WTC11 (cell line): ENCODE measurements around the gene ZNF425. TPM values are rescaled to one million over a fixed set of nuclear protein-coding genes. Genes with fewer than 3 reads are reported as not detected.
"Not testable (repeated sequence)": the region's sequence is repeated elsewhere in the genome, so short reads cannot be mapped to it uniquely, and the experiment has no call there.

Experiments used
- ATAC-seq: fragments of 200-7000 bp; cut with Tn5 transposase; 2 replicates; pipeline ENCODE4 v1.10.0; 2021; ENCODE audit warnings: mild to moderate bottlenecking, moderate library complexity
- CTCF ChIA-PET: fragments of 300-600 bp; sonication (Branson Sonifier 250); formaldehyde crosslinking; loops from one replicate; lab custom pipeline; 2021; ENCODE audit warnings: antibody characterized with exemption; lab: Charles Lee
- POLR2A ChIA-PET: fragments of 350-600 bp; sonication (Branson Sonifier 250); formaldehyde crosslinking; loops from one replicate; lab custom pipeline; 2021; ENCODE audit warnings: antibody characterized with exemption; lab: Charles Lee
- DNase-seq: peaks from one replicate; pipeline ENCODE4 v3.0.0; 2021; ENCODE audit warnings: low spot score
- H3K27ac Mint-ChIP-seq: 2 replicates; pipeline ENCODE4 v1.8.0; 2021; ENCODE audit warnings: mixed read lengths
- H3K27me3 Mint-ChIP-seq: 2 replicates; pipeline ENCODE4 v1.8.0; 2021; ENCODE audit warnings: low read depth, mild to moderate bottlenecking, moderate library complexity, mixed read lengths
- H3K36me3 Mint-ChIP-seq: 2 replicates; pipeline ENCODE4 v1.8.0; 2021; ENCODE audit warnings: mixed read lengths
- H3K4me1 Mint-ChIP-seq: 2 replicates; pipeline ENCODE4 v1.8.0; 2022; ENCODE audit warnings: mixed read lengths
- H3K4me3 Mint-ChIP-seq: 2 replicates; pipeline ENCODE4 v1.8.0; 2021; ENCODE audit warnings: mild to moderate bottlenecking, moderate library complexity, mixed read lengths
- H3K9me3 Mint-ChIP-seq: 2 replicates; pipeline ENCODE4 v1.8.0; 2021; ENCODE audit warnings: mixed read lengths
- CBFB ChIP-seq: sonication (generic); formaldehyde crosslinking; IDR thresholded peaks from 2 replicates; pipeline ENCODE4 v1.8.1; 2022; ENCODE audit warnings: mild to moderate bottlenecking, low read depth, missing genetic modification reagents
- GRHL2 ChIP-seq: fragments of 250-450 bp; sonication (Bioruptor Pico); IDR thresholded peaks from 2 replicates; pipeline ENCODE4 v1.8.0; 2022; ENCODE audit warnings: mild to moderate bottlenecking, moderate library complexity; ENCODE audit not compliant: insufficient replicate concordance, severe bottlenecking
- KAT7 ChIP-seq: sonication (generic); formaldehyde crosslinking; IDR thresholded peaks from 2 replicates; pipeline ENCODE4 v1.8.1; 2023; ENCODE audit warnings: missing genetic modification reagents, mild to moderate bottlenecking, borderline replicate concordance
- PRRX2 ChIP-seq: fragments of 250-450 bp; sonication (Bioruptor Pico); IDR thresholded peaks from 2 replicates; pipeline ENCODE4 v1.8.0; 2021; ENCODE audit warnings: mild to moderate bottlenecking
- ZNF138 ChIP-seq: sonication (generic); formaldehyde crosslinking; conservative IDR thresholded peaks from 2 replicates; pipeline ENCODE4 v1.8.1; 2022; ENCODE audit warnings: mild to moderate bottlenecking, moderate library complexity, missing genetic modification reagents
- ZNF416 ChIP-seq: fragments of 250-450 bp; sonication (Bioruptor Pico); IDR thresholded peaks from 2 replicates; pipeline ENCODE4 v1.9.0; 2021; ENCODE audit warnings: mild to moderate bottlenecking, inconsistent platforms
- ZNF671 ChIP-seq: fragments of 250-450 bp; sonication (Bioruptor Pico); IDR thresholded peaks from 2 replicates; pipeline ENCODE4 v1.8.0; 2021; ENCODE audit warnings: mild to moderate bottlenecking
- total RNA-seq: library from RNA; stranded (reverse); gene quantifications from 3 replicates; pipeline ENCODE4 v1.2.3, GENCODE V29; 2021
- TF ChIP-seq, protein P1 (sequence below): sonication (generic); formaldehyde crosslinking; IDR thresholded peaks from 2 replicates; pipeline ENCODE4 v1.8.1; 2023; ENCODE audit warnings: mild to moderate bottlenecking, missing genetic modification reagents, borderline replicate concordance
- TF ChIP-seq, protein P2 (sequence below): fragments of 250-450 bp; sonication (Bioruptor Pico); IDR thresholded peaks from 2 replicates; pipeline ENCODE4 v1.9.0; 2021; ENCODE audit warnings: mild to moderate bottlenecking
- TF ChIP-seq, protein P3 (sequence below): fragments of 250-450 bp; sonication (Bioruptor Pico); conservative IDR thresholded peaks from 2 replicates; pipeline ENCODE4 v1.9.0; 2021; ENCODE audit warnings: mild to moderate bottlenecking
- TF ChIP-seq, protein P4 (sequence below): sonication (generic); formaldehyde crosslinking; IDR thresholded peaks from 2 replicates; pipeline ENCODE4 v1.8.1; 2022; ENCODE audit warnings: mild to moderate bottlenecking, missing genetic modification reagents, moderate library complexity, borderline replicate concordance
- TF ChIP-seq, protein P5 (sequence below): fragments of 250-450 bp; sonication (Bioruptor Pico); IDR thresholded peaks from 2 replicates; pipeline ENCODE4 v1.9.0; 2021; ENCODE audit warnings: mild to moderate bottlenecking
- TF ChIP-seq, protein P6 (sequence below): sonication (generic); formaldehyde crosslinking; IDR thresholded peaks from 2 replicates; pipeline ENCODE4 v1.8.1; 2022; ENCODE audit warnings: low read depth, missing genetic modification reagents, borderline replicate concordance

ZNF425 gene
- total RNA-seq, 1 experiment from 2014 or later: 3.8 TPM

DNA sequence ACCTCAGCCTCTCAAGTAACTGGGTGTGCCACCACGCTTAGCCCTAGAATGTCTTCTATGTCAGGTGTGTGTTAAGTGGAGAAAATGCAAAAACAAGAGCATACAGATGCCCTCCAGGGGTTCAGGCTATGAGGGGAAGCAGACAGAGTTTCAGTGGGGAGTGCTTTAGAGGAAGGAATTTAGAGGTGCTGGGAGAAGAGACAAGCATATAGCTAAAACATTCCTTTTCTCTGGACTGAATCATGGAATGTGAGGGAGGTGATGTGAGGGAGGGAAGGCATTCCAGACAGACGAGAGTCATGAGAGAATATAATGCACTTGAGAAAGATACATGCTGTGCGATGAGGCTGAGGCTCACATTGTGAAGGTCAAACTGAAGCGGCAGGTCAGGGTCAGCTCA is 29.0 kb downstream of the ZNF425 start (continued):
- TF ChIP-seq, protein P1, sequence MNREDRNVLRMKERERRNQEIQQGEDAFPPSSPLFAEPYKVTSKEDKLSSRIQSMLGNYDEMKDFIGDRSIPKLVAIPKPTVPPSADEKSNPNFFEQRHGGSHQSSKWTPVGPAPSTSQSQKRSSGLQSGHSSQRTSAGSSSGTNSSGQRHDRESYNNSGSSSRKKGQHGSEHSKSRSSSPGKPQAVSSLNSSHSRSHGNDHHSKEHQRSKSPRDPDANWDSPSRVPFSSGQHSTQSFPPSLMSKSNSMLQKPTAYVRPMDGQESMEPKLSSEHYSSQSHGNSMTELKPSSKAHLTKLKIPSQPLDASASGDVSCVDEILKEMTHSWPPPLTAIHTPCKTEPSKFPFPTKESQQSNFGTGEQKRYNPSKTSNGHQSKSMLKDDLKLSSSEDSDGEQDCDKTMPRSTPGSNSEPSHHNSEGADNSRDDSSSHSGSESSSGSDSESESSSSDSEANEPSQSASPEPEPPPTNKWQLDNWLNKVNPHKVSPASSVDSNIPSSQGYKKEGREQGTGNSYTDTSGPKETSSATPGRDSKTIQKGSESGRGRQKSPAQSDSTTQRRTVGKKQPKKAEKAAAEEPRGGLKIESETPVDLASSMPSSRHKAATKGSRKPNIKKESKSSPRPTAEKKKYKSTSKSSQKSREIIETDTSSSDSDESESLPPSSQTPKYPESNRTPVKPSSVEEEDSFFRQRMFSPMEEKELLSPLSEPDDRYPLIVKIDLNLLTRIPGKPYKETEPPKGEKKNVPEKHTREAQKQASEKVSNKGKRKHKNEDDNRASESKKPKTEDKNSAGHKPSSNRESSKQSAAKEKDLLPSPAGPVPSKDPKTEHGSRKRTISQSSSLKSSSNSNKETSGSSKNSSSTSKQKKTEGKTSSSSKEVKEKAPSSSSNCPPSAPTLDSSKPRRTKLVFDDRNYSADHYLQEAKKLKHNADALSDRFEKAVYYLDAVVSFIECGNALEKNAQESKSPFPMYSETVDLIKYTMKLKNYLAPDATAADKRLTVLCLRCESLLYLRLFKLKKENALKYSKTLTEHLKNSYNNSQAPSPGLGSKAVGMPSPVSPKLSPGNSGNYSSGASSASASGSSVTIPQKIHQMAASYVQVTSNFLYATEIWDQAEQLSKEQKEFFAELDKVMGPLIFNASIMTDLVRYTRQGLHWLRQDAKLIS (CRISPR knock-in tag): no peak
- TF ChIP-seq, protein P2, sequence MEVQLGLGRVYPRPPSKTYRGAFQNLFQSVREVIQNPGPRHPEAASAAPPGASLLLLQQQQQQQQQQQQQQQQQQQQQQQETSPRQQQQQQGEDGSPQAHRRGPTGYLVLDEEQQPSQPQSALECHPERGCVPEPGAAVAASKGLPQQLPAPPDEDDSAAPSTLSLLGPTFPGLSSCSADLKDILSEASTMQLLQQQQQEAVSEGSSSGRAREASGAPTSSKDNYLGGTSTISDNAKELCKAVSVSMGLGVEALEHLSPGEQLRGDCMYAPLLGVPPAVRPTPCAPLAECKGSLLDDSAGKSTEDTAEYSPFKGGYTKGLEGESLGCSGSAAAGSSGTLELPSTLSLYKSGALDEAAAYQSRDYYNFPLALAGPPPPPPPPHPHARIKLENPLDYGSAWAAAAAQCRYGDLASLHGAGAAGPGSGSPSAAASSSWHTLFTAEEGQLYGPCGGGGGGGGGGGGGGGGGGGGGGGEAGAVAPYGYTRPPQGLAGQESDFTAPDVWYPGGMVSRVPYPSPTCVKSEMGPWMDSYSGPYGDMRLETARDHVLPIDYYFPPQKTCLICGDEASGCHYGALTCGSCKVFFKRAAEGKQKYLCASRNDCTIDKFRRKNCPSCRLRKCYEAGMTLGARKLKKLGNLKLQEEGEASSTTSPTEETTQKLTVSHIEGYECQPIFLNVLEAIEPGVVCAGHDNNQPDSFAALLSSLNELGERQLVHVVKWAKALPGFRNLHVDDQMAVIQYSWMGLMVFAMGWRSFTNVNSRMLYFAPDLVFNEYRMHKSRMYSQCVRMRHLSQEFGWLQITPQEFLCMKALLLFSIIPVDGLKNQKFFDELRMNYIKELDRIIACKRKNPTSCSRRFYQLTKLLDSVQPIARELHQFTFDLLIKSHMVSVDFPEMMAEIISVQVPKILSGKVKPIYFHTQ: no peak
- TF ChIP-seq PRRX2 (CRISPR knock-in tag) (no peak), ZNF671 (CRISPR knock-in tag) (no peak)

DNA sequence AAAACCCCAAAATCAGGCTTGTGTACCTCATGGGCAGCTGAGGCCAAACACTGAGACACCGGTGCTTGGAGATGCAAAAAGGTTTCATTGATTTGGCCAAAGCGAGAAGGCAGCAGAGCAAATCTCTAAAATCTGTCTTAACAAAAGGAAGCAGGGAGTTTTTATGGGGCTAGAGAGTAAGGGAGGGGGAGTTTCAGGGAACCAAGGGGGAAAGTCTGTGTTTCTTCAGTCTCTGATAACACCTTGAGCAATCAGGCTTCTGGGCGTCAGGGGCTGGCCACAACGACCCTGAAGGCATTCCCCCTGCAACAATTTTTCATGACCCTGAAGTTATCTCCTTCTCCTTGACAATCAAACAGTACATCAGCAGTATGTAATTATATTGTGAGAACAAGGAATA is 32.9 kb downstream of the ZNF425 start:
- Mint-ChIP-seq H3K27me3 (no peaks in the 10 kb centered on the region; the same call in 1 of the 2 replicates), H3K36me3 (peaks cover 7% of the 10 kb centered on the region; the same call in 1 of the 2 replicates), H3K4me1 (peaks cover 19% of the 10 kb centered on the region), H3K27ac (peak overlapping the region; percentile 37; the same call in 1 of the 2 replicates), H3K9me3 (no peaks in the 10 kb centered on the region), H3K4me3 (no peak overlapping the region)
- ChIA-PET CTCF (interaction anchor here (1.0 kb wide), 1 partner anchor 32 kb away, joined by 3 read pairs; no protein-coding TSS in a partner anchor), POLR2A (no interaction called here)
- TF ChIP-seq ZNF138 (CRISPR knock-in tag) (no peak), ZNF671 (CRISPR knock-in tag) (no peak), CBFB (no peak), ZNF416 (CRISPR knock-in tag) (no peak), KAT7 (no peak), GRHL2 (CRISPR knock-in tag) (no peak)
- TF ChIP-seq, protein P3, sequence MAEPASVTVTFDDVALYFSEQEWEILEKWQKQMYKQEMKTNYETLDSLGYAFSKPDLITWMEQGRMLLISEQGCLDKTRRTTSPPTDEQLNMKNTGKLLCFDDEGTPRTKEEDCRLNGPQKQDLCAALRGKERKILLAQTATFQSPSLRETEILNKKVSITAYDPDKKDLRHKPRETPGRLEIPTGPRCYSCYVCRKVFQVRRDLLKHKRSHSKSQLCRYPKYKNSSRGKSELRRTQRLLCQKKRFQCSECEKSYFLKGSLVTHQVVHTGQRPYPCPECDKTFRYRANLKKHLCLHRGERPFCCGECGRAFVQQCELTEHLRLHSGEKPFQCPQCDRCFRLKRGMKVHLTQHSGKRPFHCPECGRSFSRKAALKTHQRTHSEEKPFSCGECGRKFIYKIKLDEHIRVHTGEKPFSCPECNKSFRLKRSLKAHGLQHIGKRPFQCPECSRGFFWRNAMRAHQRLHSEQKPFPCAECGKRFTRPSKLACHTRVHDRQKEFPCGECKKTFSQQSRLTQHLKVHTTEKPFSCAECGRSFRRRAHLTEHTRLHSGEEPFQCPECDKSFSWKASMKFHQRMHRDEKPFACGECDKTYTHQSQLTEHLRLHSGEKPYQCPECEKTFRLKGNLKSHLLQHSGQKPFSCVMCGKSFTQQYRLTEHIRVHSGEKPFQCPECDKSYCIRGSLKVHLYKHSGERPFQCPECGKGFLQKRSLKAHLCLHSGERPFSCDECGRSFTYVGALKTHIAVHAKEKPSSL (CRISPR knock-in tag): no peak
- TF ChIP-seq, protein P4, sequence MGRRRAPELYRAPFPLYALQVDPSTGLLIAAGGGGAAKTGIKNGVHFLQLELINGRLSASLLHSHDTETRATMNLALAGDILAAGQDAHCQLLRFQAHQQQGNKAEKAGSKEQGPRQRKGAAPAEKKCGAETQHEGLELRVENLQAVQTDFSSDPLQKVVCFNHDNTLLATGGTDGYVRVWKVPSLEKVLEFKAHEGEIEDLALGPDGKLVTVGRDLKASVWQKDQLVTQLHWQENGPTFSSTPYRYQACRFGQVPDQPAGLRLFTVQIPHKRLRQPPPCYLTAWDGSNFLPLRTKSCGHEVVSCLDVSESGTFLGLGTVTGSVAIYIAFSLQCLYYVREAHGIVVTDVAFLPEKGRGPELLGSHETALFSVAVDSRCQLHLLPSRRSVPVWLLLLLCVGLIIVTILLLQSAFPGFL: no peak
- TF ChIP-seq, protein P5, sequence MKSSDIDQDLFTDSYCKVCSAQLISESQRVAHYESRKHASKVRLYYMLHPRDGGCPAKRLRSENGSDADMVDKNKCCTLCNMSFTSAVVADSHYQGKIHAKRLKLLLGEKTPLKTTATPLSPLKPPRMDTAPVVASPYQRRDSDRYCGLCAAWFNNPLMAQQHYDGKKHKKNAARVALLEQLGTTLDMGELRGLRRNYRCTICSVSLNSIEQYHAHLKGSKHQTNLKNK (CRISPR knock-in tag): no peak
- TF ChIP-seq, protein P6, sequence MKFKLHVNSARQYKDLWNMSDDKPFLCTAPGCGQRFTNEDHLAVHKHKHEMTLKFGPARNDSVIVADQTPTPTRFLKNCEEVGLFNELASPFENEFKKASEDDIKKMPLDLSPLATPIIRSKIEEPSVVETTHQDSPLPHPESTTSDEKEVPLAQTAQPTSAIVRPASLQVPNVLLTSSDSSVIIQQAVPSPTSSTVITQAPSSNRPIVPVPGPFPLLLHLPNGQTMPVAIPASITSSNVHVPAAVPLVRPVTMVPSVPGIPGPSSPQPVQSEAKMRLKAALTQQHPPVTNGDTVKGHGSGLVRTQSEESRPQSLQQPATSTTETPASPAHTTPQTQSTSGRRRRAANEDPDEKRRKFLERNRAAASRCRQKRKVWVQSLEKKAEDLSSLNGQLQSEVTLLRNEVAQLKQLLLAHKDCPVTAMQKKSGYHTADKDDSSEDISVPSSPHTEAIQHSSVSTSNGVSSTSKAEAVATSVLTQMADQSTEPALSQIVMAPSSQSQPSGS (CRISPR knock-in tag): no peak
- ATAC-seq: no peak
- no peak for DNase-seq

DNA sequence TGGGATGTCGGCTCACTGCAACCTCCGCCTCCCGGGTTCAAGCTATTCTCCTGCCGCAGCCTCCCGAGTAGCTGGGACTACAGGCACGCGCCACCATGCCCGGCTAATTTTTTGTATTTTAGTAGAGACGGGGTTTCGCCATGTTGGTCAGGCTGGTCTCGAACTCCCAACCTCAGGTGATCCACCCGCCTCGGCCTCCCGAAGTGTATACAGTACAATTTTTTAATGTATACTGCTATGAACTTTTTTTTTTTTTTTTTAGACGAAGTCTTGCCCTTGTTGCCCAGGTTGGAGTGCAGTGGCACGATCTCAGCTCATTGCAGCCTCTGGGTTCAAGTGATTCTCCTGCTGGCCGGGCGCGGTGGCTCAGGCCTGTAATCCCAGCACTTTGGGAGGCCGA is 33.9 kb downstream of the ZNF425 start:
- H3K9me3 Mint-ChIP-seq, H3K27me3 Mint-ChIP-seq, H3K4me3 Mint-ChIP-seq, DNase-seq, POLR2A ChIA-PET, ATAC-seq, H3K27ac Mint-ChIP-seq: not testable (repeated sequence)
- H3K4me1 Mint-ChIP-seq: peaks cover 19% of the 10 kb centered on the region
- peaks cover 12% of the 10 kb centered on the region for H3K36me3 Mint-ChIP-seq
- CTCF ChIA-PET: interaction anchor here (0.9 to 1.3 kb wide), 4 partner anchors 21 to 53 kb away, joined by 3 to 5 read pairs (median 4); no protein-coding TSS in a partner anchor
